Immature natural killer cell (primary cell): ENCODE measurements around the gene WFIKKN1. TPM values are rescaled to one million over a fixed set of nuclear protein-coding genes. Genes with fewer than 3 reads are reported as not detected.

Experiments used
- DNase-seq, 3 donors: peaks; one replicate each; pipeline ENCODE4 v3.0.0; 2022; ENCODE audit warnings: mixed read lengths in 1 of 3
- H3K27ac Mint-ChIP-seq, 6 donors: one replicate each; pipeline ENCODE4 v1.8.0; 2020; ENCODE audit warnings: mixed read lengths in 6 of 6, mild to moderate bottlenecking in 5 of 6, inconsistent platforms in 4 of 6, moderate library complexity in 3 of 6
- H3K27me3 Mint-ChIP-seq, 3 donors: one replicate each; pipeline ENCODE4 v1.8.0; 2020 to 2021; ENCODE audit warnings: low read depth in 3 of 3, mild to moderate bottlenecking in 3 of 3, mixed read lengths in 3 of 3, moderate library complexity in 3 of 3, inconsistent platforms in 1 of 3
- H3K36me3 Mint-ChIP-seq, 3 donors: one replicate each; pipeline ENCODE4 v1.8.0; 2020; ENCODE audit warnings: mixed read lengths in 3 of 3, inconsistent platforms in 2 of 3, mild to moderate bottlenecking in 2 of 3
- H3K4me1 Mint-ChIP-seq, 2 donors: one replicate each; pipeline ENCODE4 v1.8.0; 2020; ENCODE audit warnings: inconsistent platforms in 2 of 2, mild to moderate bottlenecking in 2 of 2, mixed read lengths in 2 of 2, moderate library complexity in 1 of 2
- H3K4me3 Mint-ChIP-seq, 5 donors: one replicate each; pipeline ENCODE4 v1.8.0; 2020; ENCODE audit warnings: mild to moderate bottlenecking in 5 of 5, mixed read lengths in 5 of 5, inconsistent platforms in 3 of 5, moderate library complexity in 3 of 5
- H3K9me3 Mint-ChIP-seq, 6 donors: one replicate each; pipeline ENCODE4 v1.8.0; 2020; ENCODE audit warnings: mild to moderate bottlenecking in 6 of 6, mixed read lengths in 6 of 6, inconsistent platforms in 4 of 6, moderate library complexity in 3 of 6
- polyA plus RNA-seq, 3 donors: library from polyadenylated mRNA; unstranded; fragments of 300-500 nt; fragmentation: Illumina TruSeq; gene quantifications; one replicate each; pipeline ENCODE4 v1.2.3, GENCODE V29; 2021

WFIKKN1 gene
- polyA plus RNA-seq, 3 donors from 2014 or later = 0.17 to 0.19 TPM; not detected in 1

- Mint-ChIP-seq H3K27ac (no peak within 1 kb of the TSS), H3K9me3 (peaks cover 0 to 2% (median 0%) of the 10 kb centered on the region in 6 donors), H3K36me3 (no peaks in the 10 kb centered on the region), H3K4me3 (peak within 1 kb of the TSS; percentile 57 to 77 (median 74)), H3K27me3 (peaks cover 4 to 6% (median 4%) of the 10 kb centered on the region in 3 donors), H3K4me1 (peaks cover 0 to 15% of the 10 kb centered on the region in 2 donors)
- DNase-seq = peak; percentile 62 to 65 (median 63)
Observed at GRCh38 chr16:641326-642188, 10.8 kb downstream of the WFIKKN1 start, which contains the start of gene MCRIP2. TSS of gene MCRIP2 (plus strand) at chr16:641828. CDS start at chr16:641992, 164 bp downstream.

GRCh38 chr16:642189-643049, 11.6 kb downstream of the WFIKKN1 start:
- peak overlapping the region in 1 of 6 donors; percentile 34 for H3K27ac Mint-ChIP-seq
- peaks cover 0 to 13% of the 10 kb centered on the region in 2 donors for H3K4me1 Mint-ChIP-seq
- H3K36me3 Mint-ChIP-seq = no peaks in the 10 kb centered on the region
- peak; percentile 27 to 37 (median 34) for DNase-seq
- H3K9me3 Mint-ChIP-seq = no peaks in the 10 kb centered on the region
- peak overlapping the region; percentile 44 to 74 (median 57) for H3K4me3 Mint-ChIP-seq
- H3K27me3 Mint-ChIP-seq = peaks cover 0 to 2% (median 0%) of the 10 kb centered on the region in 3 donors

- H3K27me3 Mint-ChIP-seq = peaks cover 0 to 2% (median 0%) of the 10 kb centered on the region in 3 donors
- peak overlapping the region; percentile 45 to 74 (median 58) for H3K4me3 Mint-ChIP-seq
- no peak overlapping the region for H3K27ac Mint-ChIP-seq
- H3K36me3 Mint-ChIP-seq = no peaks in the 10 kb centered on the region
- H3K9me3 Mint-ChIP-seq = no peaks in the 10 kb centered on the region
- DNase-seq = no peak
- peaks cover 0 to 11% of the 10 kb centered on the region in 2 donors for H3K4me1 Mint-ChIP-seq
Observed at GRCh38 chr16:643050-643368, 12.2 kb downstream of the WFIKKN1 start.

- Mint-ChIP-seq H3K4me3 (peak overlapping the region in 3 of 5 donors; percentile 15 to 38 (median 18)), H3K27ac (no peak overlapping the region), H3K4me1 (peaks cover 0 to 16% of the 10 kb centered on the region in 2 donors)
Observed at GRCh38 chr16:644556-644955, 13.8 kb downstream of the WFIKKN1 start.

GRCh38 chr16:645852-646678, 15.3 kb downstream of the WFIKKN1 start:
- Mint-ChIP-seq H3K36me3 (no peaks in the 10 kb centered on the region), H3K27ac (no peak overlapping the region)

More at GRCh38 chr16:644556-644955, 13.8 kb downstream of the WFIKKN1 start:
- no peak for DNase-seq
- Mint-ChIP-seq H3K9me3 (no peaks in the 10 kb centered on the region), H3K36me3 (no peaks in the 10 kb centered on the region), H3K27me3 (peaks cover 0 to 2% (median 2%) of the 10 kb centered on the region in 3 donors)

GRCh38 chr16:646679-647172, 15.9 kb downstream of the WFIKKN1 start:
- H3K9me3 Mint-ChIP-seq = no peaks in the 10 kb centered on the region
- no peak overlapping the region for H3K4me3 Mint-ChIP-seq
- H3K36me3 Mint-ChIP-seq = no peaks in the 10 kb centered on the region

More at GRCh38 chr16:645852-646678, 15.3 kb downstream of the WFIKKN1 start:
- no peak overlapping the region for H3K4me3 Mint-ChIP-seq
- DNase-seq = no peak
- H3K27me3 Mint-ChIP-seq = peaks cover 0 to 3% (median 2%) of the 10 kb centered on the region in 3 donors
- H3K4me1 Mint-ChIP-seq = peaks cover 0 to 13% of the 10 kb centered on the region in 2 donors
- no peaks in the 10 kb centered on the region for H3K9me3 Mint-ChIP-seq

GRCh38 chr16:647173-647902, 16.6 kb downstream of the WFIKKN1 start:
- Mint-ChIP-seq H3K27me3 (peaks cover 0 to 3% (median 2%) of the 10 kb centered on the region in 3 donors), H3K9me3 (no peaks in the 10 kb centered on the region), H3K4me1 (peaks cover 0 to 13% of the 10 kb centered on the region in 2 donors), H3K27ac (no peak overlapping the region), H3K36me3 (no peaks in the 10 kb centered on the region), H3K4me3 (peak overlapping the region in 2 of 5 donors; percentile 24 to 26)
- DNase-seq = no peak

More at GRCh38 chr16:646679-647172, 15.9 kb downstream of the WFIKKN1 start:
- Mint-ChIP-seq H3K27me3 (peaks cover 0 to 3% (median 2%) of the 10 kb centered on the region in 3 donors), H3K4me1 (peaks cover 0 to 13% of the 10 kb centered on the region in 2 donors), H3K27ac (no peak overlapping the region)
- no peak for DNase-seq

GRCh38 chr16:648071-648780, 17.4 kb downstream of the WFIKKN1 start:
- no peaks in the 10 kb centered on the region for H3K36me3 Mint-ChIP-seq
- peaks cover 0 to 3% (median 2%) of the 10 kb centered on the region in 3 donors for H3K27me3 Mint-ChIP-seq
- H3K4me1 Mint-ChIP-seq = peaks cover 0 to 10% of the 10 kb centered on the region in 2 donors
- H3K27ac Mint-ChIP-seq = peak overlapping the region in 4 of 6 donors; percentile 45 to 86 (median 66)
- H3K4me3 Mint-ChIP-seq = peak overlapping the region; percentile 38 to 71 (median 69)
- DNase-seq = no peak
- H3K9me3 Mint-ChIP-seq = no peaks in the 10 kb centered on the region

- no peaks in the 10 kb centered on the region for H3K36me3 Mint-ChIP-seq
- DNase-seq = peak; percentile 88 to 91 (median 89)
- H3K27ac Mint-ChIP-seq = peak within 1 kb of the TSS in 4 of 6 donors; percentile 57 to 86 (median 66)
- peak within 1 kb of the TSS; percentile 62 to 77 (median 71) for H3K4me3 Mint-ChIP-seq
- no peaks in the 10 kb centered on the region for H3K9me3 Mint-ChIP-seq
- peaks cover 0 to 9% of the 10 kb centered on the region in 2 donors for H3K4me1 Mint-ChIP-seq
- H3K27me3 Mint-ChIP-seq = peaks cover 0 to 3% (median 2%) of the 10 kb centered on the region in 3 donors
Observed at GRCh38 chr16:648781-649589, 18.2 kb downstream of the WFIKKN1 start, which contains the start of gene WDR90. TSS of gene WDR90 (plus strand) at chr16:649365. CDS start at chr16:649417, 52 bp downstream.

GRCh38 chr16:649631-650030, 18.8 kb downstream of the WFIKKN1 start:
- no peaks in the 10 kb centered on the region for H3K36me3 Mint-ChIP-seq
- no peaks in the 10 kb centered on the region for H3K9me3 Mint-ChIP-seq
- DNase-seq = no peak
- peak overlapping the region; percentile 54 to 70 (median 64) for H3K4me3 Mint-ChIP-seq
- peaks cover 0 to 7% of the 10 kb centered on the region in 2 donors for H3K4me1 Mint-ChIP-seq
- peaks cover 0 to 3% (median 2%) of the 10 kb centered on the region in 3 donors for H3K27me3 Mint-ChIP-seq
- peak overlapping the region in 1 of 6 donors; percentile 39 for H3K27ac Mint-ChIP-seq

GRCh38 chr16:651844-652243, 21.1 kb downstream of the WFIKKN1 start:
- Mint-ChIP-seq H3K4me1 (peaks cover 0 to 6% of the 10 kb centered on the region in 2 donors), H3K36me3 (no peaks in the 10 kb centered on the region), H3K27ac (no peak overlapping the region), H3K9me3 (no peaks in the 10 kb centered on the region), H3K4me3 (no peak overlapping the region), H3K27me3 (peaks cover 0 to 3% (median 2%) of the 10 kb centered on the region in 3 donors)
- no peak for DNase-seq
